ENCODE measurements around the gene LUC7L3. TPM values are rescaled to one million over a fixed set of nuclear protein-coding genes. Genes with fewer than 3 reads are reported as not detected.

The LUC7L3 gene
- polyA plus RNA-seq, 3 donors = 14.6 to 49.8 (median 17.1) TPM

- Mint-ChIP-seq H3K36me3 (peaks cover 84 to 95% of the 10 kb centered on the region in 2 donors), H3K27me3 (ENCODE audit: low read depth in 3 of 3) (no peaks in the 10 kb centered on the region), H3K27ac (peak overlapping the region in 1 of 7 donors; percentile 1), H3K9me3 (no peaks in the 10 kb centered on the region), H3K4me1 (no peaks in the 10 kb centered on the region), H3K4me3 (no peak overlapping the region)
- no peak for TF ChIP-seq CTCF (IDR thresholded peaks at IDR 0.05)
- Histone ChIP-seq H3K36me3 (replicated peaks in 1 of 2; ENCODE audit: control insufficient read depth in 1 of 2, insufficient read depth in 2 of 2, low read length in 2 of 2) (peaks cover 99 to 100% of the 10 kb centered on the region in 2 donors), H3K4me2 (replicated peaks; ENCODE audit: extremely low read depth, low read length, poor library complexity, severe bottlenecking) (no peak overlapping the region), H3K9ac (ENCODE audit: insufficient read depth, low read length, poor library complexity, severe bottlenecking) (no peak overlapping the region), H3K27me3 (ENCODE audit: control insufficient read depth in 2 of 2, insufficient read depth in 2 of 2, low read length in 2 of 2) (no peaks in the 10 kb centered on the region), H3K79me2 (ENCODE audit: insufficient read depth, low read length) (peaks cover 10% of the 10 kb centered on the region), H3K27ac (ENCODE audit: low read depth in 1 of 2, low read length in 2 of 2) (no peak overlapping the region), H3K9me3 (replicated peaks in 1 of 2; ENCODE audit: control insufficient read depth in 1 of 2, insufficient read depth in 1 of 2, low read length in 2 of 2) (no peaks in the 10 kb centered on the region), H2AFZ (ENCODE audit: insufficient read depth, low read depth, low read length, poor library complexity, severe bottlenecking) (no peak overlapping the region), H3K4me1 (ENCODE audit: control insufficient read depth in 1 of 2, insufficient read depth in 2 of 2, low read length in 2 of 2) (no peaks in the 10 kb centered on the region), H4K20me1 (ENCODE audit: insufficient read depth, low read length) (peaks cover 37% of the 10 kb centered on the region), H3K4me3 (replicated peaks in 1 of 3; ENCODE audit: low read depth in 2 of 3, low read length in 3 of 3) (no peak overlapping the region)
- WGBS (ENCODE audit: insufficient coverage) = 87% methylated on average over 3 of the region's 6 CpGs
- DNase-seq = no peak
- intact Hi-C loops (cut with micrococcal nuclease) = no loop called here
These were observed 29.8 kb downstream of the LUC7L3 start for GRCh38 chr17:50749245-50749644.

GRCh38 chr17:50754521-50754920 is 35.1 kb downstream of the LUC7L3 start:
- Histone ChIP-seq H4K20me1 (ENCODE audit: insufficient read depth, low read length) (peaks cover 9% of the 10 kb centered on the region), H3K4me1 (ENCODE audit: control insufficient read depth in 1 of 2, insufficient read depth in 2 of 2, low read length in 2 of 2) (no peaks in the 10 kb centered on the region), H3K36me3 (replicated peaks in 1 of 2; ENCODE audit: control insufficient read depth in 1 of 2, insufficient read depth in 2 of 2, low read length in 2 of 2) (peaks cover 60 to 64% of the 10 kb centered on the region in 2 donors), H3K27me3 (ENCODE audit: control insufficient read depth in 2 of 2, insufficient read depth in 2 of 2, low read length in 2 of 2) (no peaks in the 10 kb centered on the region), H3K9ac (ENCODE audit: insufficient read depth, low read length, poor library complexity, severe bottlenecking) (no peak overlapping the region), H3K4me3 (replicated peaks in 1 of 3; ENCODE audit: low read depth in 2 of 3, low read length in 3 of 3) (no peak overlapping the region), H3K4me2 (replicated peaks; ENCODE audit: extremely low read depth, low read length, poor library complexity, severe bottlenecking) (no peak overlapping the region), H3K79me2 (ENCODE audit: insufficient read depth, low read length) (no peaks in the 10 kb centered on the region), H3K27ac (ENCODE audit: low read depth in 1 of 2, low read length in 2 of 2) (no peak overlapping the region), H3K9me3 (replicated peaks in 1 of 2; ENCODE audit: control insufficient read depth in 1 of 2, insufficient read depth in 1 of 2, low read length in 2 of 2) (no peaks in the 10 kb centered on the region), H2AFZ (ENCODE audit: insufficient read depth, low read depth, low read length, poor library complexity, severe bottlenecking) (no peak overlapping the region)
- H3K9me3 Mint-ChIP-seq = no peaks in the 10 kb centered on the region
- no peak overlapping the region for H3K27ac Mint-ChIP-seq
- H3K27me3 Mint-ChIP-seq (ENCODE audit: low read depth in 3 of 3) = peaks cover 0 to 2% (median 1%) of the 10 kb centered on the region in 3 donors
- WGBS (ENCODE audit: insufficient coverage) = no CpG with 5 or more reads among the region's 2 CpGs
- TF ChIP-seq CTCF (IDR thresholded peaks at IDR 0.05) = no peak
- intact Hi-C loops (cut with micrococcal nuclease) = no loop called here
- H3K4me1 Mint-ChIP-seq = no peaks in the 10 kb centered on the region
- peaks cover 47 to 66% of the 10 kb centered on the region in 2 donors for H3K36me3 Mint-ChIP-seq
- no peak overlapping the region for H3K4me3 Mint-ChIP-seq
- no peak for DNase-seq

Measured in CD14-positive monocyte (primary cell).